ENCODE results near the gene NEK10.
"Not testable (repeated sequence)": the region's sequence is repeated elsewhere in the genome, so short reads cannot be mapped to it uniquely, and the experiment has no call there.

- TF ChIP-seq POLR2A (IDR thresholded peaks at IDR 0.05; ENCODE audit: low read length); GATA1 (IDR thresholded peaks at IDR 0.05; ENCODE audit: low read depth, low read length): not testable (repeated sequence)
Observed at GRCh38 chr3:27286467-27286866, 82.7 kb downstream of the NEK10 start.

Data from erythroblast (primary cell).